Activated naive CD8-positive, alpha-beta T cell treated with anti-CD3 and anti-CD28 coated beads, Interleukin-2, amount 50 U/mL, for 16 hours (primary cell): ENCODE data around the gene TMEM74B.
"Not testable (repeated sequence)": the region's sequence is repeated elsewhere in the genome, so short reads cannot be mapped to it uniquely, and the experiment has no call there.

Experiments used
- DNase-seq: peaks from one replicate; pipeline ENCODE4 v3.0.0-alpha.2; 2020; ENCODE audit warnings: low read depth, low spot score

TMEM74B gene

DNA sequence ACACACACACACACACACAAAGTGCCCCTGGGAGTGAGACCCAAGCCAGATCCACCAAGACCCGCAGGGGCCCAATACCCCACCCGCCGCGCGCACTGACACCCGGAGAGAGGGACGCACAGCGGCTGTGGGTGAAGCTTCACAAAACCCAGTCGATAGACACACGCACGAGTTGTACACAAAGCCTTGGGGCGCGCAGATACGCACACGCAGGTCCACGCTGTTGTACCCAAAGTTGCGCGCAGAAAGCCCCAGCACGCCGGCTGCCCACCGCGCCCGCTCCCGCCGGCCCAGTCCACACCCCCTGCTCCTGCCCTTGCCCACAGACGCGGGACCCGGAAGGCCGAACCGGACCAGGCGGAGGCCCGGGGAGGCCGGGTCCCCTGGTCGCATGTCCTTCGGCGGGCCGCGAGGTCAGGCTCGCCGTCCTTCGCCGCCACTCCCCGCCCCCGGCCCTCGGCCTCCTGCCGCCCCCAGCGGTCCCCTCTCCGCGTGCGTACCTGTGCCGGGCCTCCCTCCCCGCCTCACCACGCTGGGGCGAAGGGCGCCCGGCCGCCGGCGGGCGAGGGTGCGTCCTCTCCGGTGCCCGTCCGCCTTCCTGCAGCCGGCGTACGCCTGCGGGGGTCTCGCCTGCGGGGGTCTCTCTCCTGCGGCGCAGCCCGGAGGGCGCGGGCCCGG lies at the start of gene TMEM74B:
TSS of gene TMEM74B (minus strand) at position 344 of the 678 bp plus-strand sequence. CDS start 1,180 bp downstream, outside the sequence.
- no peak for DNase-seq

DNA sequence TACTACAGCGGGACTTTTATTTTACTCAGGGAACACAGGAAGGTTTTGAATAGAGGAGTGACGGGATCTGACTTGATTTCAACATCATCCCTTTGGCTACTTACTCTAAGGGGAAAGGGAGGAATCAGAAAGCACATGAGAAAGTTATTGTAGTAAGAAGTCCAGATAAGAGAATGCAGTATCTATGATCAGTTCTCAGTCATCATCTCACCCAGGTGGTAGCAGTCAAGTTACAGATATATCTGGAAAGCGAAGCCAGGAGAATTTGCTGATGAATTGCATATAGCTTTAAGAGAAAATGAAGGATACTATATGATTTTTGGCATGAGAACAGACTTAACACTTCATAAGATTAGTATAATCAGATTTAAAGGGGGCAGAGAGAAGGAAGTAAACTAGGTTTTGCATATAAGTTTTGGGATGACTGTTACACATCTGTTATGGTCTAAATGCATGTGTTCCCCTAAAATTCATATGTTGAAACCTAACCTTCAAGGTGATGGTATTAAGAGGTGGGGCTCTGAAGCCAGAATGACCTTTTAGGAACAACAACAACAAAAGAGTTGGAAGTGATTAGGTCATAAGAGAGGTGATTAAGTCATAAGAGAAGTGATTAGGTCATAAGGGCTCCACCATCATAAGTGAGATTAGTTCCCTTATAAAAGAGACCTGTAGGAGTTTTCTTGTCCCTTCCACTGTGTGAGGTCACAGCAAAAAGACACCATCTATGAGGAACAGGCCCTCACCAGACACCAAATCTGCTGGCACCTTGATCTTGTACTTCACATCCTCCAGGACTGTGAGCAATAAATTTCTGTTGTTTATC lies 47.7 kb upstream of the TMEM74B start:
- DNase-seq = no peak

DNA sequence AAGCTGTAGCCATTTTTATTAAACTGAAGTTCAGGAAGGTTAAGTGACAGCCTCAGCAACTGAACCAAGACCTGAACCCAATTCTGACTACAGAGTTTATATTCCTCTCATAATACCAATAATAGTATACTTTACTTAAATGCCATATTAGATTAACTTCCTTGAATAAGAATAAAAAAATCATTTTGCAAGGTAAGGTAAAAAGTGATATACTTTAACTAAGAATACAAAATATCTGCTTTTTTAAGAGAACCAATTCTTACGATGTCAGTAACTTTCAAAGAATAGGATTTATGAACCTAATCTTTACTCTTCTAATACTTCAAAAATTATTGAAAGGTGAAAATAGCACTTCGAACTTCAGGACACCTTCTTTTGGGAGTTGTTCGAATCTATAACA lies 44.8 kb upstream of the TMEM74B start:
- no peak for DNase-seq

DNA sequence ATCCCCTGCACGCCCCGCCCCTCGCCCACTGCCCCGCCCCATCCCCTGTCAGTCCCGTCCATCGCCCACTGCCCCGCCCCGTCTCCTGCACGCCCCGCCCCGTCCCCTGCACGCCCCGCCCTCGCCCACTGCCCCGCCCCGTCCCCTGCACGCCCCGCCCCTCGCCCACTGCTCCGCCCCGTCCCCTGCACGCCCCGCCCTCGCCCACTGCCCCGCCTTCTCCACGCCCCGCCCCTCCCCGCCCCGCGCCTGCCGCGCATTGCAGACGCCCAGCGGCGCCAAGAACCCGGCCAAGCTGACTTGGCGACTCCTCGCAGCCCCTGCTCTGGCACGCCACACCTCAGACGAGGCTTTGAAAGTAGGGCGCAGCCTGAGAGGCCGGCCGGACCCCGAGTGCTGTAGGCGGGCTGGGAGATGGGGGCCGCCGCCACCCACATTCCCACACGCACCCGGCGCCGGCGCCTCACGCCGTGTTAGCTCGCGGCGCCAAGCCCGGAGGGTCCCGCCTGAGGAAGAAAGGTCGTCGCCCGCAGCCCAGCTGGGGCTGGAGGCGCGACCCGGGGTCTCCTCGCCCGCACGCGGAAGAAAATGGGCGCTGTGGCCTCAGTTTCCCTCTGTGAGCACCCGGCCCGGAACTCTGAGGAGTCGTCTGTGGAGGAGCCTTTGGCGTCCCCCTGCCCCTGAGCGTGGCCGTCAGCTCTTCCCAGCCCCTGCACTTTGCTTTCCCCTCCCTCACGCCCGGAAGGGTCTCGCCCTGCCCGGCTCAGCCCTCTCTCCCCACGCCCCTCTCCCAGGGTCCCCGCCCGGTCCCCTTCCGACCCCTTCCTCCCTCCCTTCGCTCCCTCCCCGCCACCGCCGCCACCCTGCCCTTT lies 41.2 kb upstream of the TMEM74B start, which contains the start of gene RAD21L1:
TSS of gene RAD21L1 (plus strand) at position 262 of the 872 bp plus-strand sequence. CDS start 2,410 bp downstream, outside the sequence.
- peak; percentile 48 for DNase-seq

DNA sequence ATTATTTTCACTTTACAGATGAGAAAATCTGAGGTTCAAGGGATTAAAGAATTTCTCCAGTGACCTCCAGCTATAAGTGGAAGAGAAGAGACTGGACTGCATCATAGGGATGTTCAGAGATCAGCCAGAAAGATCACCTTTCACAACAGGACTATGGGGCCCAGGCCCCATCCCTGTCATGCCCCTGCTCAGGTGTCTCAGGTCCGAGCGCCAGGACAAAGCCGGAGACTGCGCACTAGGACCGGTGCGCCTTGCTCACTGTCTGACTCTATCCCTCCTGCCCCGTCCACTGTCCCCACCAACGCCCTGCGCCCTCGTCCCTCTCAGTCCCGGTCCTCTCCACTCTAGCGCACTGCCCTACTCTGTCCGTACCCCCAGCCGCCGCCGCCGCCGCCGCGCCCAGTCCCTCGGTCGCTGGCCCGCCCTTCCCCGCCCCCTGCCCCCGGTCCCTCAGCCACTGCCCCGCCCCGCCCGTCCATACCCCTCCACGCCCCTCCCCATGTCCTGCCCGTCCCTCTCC lies 40.5 kb upstream of the TMEM74B start:
- DNase-seq = no peak

DNA sequence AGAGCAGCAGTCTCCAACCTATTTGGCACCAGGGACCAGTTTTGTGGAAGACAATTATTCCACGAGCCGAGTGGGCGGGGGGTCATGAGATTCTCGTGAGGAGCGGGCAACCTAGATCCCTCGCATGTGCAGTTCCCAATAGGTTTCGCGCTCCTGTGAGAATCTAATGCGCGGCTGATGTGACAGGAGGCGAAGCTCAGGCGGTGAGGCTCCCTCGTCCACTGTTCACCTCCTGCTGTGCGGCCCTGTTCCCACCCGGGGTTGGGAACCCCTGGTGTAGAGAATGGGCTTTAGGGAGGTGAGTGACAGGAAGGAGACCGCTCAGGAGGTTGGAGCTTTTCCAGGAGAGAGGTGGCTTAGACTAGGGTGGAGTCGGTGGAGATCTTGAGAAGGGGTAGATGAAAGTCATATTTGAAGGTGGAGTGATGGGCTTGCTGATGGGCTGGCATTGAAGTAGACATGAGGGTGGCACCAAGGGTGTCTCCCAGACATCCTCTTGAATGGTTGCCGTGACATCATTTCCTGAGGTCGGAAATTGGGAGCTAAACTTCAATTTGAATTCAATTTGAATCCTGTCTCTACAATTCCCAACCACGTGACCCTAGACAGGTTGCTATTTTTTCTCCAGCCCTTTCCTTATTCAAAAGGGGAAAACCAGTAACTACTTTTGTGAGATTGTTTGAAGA lies 39.6 kb upstream of the TMEM74B start:
- DNase-seq = no peak

DNA sequence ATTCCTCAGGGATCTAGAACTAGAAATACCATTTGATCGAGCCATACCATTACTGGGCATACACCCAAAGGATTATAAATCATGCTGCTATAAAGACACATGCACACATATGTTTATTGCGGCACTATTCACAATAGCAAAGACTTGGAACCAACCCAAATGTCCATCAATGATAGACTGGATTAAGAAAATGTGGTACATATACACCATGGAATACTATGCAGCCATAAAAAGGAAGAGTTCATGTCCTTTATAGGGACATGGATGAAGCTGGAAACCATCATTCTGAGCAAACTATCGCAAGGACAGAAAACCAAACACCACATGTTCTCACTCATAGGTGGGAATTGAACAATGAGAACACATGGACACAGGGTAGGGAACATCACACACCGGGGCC lies 38.0 kb upstream of the TMEM74B start:
- DNase-seq = not testable (repeated sequence)

DNA sequence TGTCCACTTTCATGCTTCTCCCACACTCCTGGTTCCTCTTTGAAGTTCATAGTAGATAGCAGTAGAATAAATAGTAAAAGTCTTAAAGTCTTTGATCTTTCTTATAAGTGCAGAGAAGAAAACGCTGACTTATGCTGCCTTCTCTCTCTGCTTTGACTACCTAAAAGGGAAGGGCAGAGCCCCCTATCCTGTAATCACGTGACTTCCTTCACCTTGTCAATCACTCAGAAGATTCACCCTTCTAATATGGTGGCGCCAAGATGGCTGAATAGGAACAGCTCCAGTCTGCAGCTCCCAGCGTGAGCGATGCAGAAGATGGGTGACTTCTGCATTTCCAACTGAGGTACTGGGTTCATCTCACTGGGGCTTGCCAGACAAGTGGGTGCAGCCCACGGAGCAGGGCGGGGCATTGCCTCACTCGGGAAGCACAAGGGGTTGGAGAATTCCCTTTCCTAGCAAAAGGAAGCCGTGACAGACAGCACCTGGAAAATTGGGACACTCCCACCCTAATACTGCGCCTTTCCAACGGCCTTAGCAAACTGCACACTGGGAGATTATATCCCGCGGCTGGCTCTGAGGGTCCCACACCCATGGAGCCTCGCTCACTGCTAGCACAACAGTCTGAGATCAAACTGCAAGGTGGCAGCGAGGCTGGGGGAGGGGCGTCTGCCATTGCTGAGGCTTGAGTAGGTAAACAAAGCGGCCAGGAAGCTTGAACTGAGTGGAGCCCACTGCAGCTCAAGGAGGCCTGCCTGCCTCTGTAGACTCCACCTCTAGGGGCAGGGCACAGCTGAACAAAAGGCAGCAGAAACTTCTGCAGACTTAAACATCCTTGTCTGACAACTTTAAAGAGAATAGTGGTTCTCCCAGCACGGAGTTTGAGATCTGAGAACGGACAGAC lies 32.0 kb upstream of the TMEM74B start:
- not testable (repeated sequence) for DNase-seq

DNA sequence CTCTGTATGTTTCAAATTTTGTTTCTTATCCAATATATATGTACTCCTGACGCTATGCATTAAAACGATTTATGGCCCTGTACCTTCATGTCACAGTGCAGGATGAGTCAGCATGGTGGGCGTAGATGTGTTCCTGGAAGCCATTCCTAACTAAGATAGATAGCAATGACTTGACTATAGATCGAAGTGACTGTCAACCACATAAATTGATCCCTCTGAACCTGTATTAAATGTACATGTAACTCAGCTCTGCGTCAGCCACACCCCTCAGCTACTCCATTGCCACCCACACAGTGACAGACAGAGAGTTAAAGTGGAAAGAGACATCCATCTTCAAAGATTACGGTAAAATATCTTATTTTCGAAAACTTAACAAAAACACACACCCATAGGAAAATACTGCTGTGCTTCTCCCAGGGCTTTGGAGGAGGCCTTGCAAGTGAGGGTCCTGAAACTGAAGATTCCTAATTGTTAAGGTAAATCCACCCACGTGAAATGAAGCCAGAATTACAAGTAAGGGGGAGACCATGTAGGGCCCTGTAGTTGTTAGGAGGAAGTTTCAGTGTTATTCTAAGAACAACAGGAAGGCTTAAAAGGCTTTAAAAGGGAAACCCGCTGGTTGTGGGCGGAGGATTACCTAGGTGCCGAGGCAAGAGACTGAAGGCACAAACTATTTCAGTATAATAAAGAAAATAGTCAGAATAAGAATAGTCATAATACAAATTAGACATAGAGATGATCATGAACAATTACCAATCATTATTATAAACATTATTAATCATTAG lies 30.8 kb upstream of the TMEM74B start:
- peak; percentile 29 for DNase-seq

DNA sequence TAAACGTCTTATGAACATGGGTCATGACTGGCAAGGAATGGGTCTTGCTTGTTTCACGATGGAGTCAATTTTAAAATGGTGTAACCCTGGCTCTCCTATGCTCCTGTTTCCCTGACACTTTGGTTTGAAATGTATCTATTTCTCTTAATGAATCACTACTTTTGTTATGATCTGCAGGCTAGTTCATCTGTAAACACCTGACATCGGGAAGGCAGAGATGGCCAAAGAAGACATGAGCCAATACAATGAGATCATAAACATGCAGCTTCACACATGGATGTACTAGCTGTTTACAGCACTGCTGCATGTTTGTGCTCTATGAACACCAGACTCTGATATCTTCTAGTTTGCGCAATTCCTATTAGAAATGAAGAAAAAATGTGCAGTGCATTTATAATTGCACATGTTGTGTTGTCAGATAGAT lies 30.1 kb upstream of the TMEM74B start:
- no peak for DNase-seq

DNA sequence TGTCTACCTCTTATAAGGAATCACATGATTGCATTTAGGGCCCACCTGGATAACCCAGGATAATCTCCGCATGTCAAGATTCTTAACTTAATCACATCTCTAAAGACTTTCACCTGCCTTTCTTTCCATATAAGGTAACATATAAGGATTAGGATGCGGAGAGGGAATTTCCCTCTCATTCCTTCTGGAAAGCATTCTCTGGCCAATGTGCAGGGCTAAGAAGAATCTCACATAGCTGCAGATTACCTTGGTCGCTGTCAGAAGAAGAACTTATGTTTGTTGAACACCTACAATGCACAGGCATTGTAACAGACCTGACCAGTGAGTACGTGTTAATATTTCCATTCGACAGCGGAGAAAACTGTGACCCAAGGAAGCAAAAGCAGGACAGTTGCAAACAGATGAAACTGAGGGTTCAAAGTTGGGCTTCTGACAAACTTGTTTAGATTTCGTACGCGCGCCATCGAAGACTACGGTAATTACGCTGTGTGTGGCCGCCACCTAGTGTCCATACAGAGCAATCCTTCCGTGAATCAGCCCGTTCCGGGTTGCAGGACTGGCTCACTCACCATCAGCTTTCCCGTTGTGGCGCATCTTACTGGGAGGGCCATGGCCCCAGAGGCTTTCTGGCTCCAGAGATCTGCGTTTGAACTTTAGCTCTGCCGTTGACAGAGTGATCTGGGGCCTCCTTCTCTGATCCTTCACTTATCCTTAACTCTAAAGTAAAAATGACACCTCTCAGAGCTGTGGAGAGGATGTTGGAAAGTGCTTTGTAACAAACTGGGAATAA lies 28.0 kb upstream of the TMEM74B start:
- peak; percentile 40 for DNase-seq

DNA sequence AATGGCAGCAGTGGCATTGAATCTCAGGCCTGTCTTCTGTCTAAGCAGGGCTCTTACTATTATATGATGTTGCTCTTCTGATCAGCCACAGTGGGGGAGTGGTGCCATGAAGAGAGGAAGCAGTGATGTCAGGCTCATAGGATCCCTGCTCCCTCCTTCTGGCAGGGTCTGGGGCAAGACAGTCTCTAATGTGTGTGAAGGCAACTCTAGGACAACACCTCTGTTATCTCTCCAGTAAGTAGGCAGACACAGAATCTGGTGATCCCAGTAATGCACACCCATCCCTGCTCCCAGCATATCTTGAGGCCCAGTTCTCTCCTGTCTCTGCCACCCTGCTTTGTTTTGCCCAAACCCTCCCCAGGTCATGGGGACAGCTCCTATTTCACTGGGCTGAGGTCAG lies 27.2 kb upstream of the TMEM74B start:
- DNase-seq = no peak

DNA sequence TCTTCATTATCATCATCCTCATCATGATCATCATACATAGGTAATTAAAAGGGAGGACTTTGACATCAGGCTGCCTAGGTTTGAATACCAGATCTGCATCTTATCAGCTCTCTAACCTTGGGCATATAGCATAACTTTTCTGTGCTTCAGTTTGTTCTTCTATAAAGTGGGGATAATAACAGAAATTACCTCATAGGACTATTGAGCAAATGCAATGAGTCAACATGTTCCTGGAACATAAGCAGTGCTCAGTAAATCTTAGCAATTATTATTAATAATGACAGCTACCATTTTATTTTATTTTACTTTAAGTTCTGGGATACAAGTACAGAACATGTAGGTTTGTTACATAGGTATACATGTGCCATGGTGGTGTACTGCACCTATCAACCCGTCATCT lies 25.7 kb upstream of the TMEM74B start:
- no peak for DNase-seq

DNA sequence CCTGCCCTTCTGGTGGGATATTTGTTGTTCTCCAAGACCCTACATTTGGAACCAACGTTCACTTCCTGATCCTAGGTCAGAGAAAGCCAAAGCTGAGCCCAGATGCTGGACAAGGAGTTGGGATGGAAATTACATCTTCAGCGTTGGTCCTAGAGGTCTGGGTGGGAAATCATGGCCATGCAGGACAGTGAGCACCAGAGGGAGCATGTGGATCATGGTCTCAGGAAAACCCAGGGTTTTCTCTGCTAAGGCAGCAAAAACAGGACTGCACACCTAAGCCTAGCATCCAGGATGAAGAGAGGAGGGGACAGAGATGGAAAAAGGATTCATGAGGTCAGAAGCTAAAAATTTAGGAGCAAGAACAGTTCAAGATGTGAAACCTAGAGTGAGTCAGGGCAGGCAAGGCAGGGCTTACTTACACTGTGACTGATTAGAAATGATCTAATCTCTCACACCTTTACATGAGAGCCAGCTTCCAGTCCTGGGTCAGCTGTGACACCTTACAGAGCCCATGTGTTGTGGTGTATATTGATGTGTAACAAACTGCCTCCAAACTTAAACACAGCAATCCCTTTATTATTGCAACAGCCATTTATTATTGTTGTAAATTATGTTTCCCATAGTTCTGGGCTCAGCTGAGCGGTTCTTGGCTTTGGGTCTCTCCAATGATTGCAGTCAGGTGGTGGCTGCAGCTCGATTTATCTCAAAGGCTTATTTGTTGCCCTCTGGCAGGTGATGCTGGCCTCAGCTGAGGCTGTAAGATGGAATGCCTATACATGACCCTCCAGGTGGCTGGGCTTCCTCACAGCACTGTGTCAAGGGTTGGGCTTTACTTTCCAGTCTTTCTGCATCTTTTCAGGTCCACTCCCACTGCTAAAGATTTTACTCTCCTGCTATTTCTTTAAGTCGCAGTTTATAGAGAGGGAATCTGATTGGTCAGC lies 24.9 kb upstream of the TMEM74B start:
- DNase-seq = no peak

DNA sequence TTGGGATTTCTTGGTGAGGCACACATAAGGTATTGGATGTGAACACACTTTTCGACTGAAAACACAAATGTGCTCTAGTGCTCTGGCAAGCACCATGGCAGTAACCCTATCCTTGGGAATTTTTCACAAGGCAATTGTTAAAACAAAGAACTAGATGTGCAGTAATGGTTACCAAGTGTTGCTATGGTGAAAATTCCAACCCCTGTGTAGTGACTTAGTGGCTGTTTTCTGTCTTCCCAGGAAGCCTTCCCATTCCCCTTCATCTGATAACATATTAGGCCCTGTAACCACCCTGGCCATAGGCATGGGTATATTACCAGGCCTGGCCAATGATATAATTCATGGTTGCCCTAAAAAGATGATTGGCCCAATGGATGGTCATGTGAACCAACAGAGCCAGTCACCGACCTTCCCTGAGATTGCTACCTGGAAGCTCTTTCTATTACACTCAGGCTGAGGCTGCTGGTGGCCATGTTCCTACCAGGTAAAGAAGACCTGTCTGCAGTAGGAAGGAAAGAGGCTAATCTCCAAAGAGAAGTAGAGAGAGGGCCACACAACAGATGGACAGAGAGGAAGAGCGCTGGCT lies 22.6 kb upstream of the TMEM74B start:
- DNase-seq = no peak

DNA sequence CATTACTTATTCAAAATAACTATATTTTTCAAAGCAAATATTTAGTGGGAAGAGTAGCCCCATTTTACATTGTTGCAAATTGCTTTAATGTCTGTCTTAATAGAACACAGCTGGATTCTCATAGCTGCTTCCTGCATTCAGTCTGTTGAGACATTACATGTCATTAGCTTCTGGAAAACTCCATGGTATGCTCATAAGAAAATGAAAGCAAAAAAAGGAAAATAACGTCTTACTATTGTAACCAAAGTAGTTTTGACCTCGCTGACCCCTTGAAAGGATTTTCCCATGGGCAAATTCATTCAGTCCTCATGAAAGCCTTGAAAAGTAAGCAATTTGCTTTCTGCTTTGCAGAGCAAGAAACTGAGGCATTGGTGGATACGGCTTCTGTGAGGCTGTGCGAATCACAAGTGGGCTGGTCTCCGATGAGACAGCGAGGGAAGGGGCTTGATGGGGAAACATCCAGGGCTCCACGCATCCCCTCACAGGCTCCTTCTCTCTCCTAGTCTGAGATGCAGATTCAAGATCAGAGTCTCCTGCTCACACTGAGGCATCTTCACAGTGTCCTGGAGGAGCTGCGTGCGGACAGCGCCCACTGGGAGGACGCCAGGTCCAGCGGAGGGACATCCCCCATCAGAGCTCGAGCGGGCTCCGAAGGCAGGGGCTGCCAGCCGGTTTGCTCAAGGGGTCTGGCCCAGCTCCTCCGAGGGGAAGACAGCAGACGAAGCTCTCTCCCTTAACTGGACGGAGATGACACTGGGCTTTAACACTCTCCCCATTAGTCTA lies 21.8 kb upstream of the TMEM74B start:
- DNase-seq = no peak
